Measurements from ENCODE around the gene PI4KB. TPM values are rescaled to one million over a fixed set of nuclear protein-coding genes. Genes with fewer than 3 reads are reported as not detected.
A peak's percentile ranks its signal among the peaks of the same experiment; 100 is the strongest.

Gene PI4KB
- total and polyA plus RNA-seq, 10 donors = 25.6 to 85.4 (median 66.3) TPM

GRCh38 chr1:151282883-151283725 is 44.1 kb downstream of the PI4KB start:
- Histone ChIP-seq H3K27me3 (replicated peaks in 1 of 7) (no peaks in the 10 kb centered on the region), H3K36me3 (peaks cover 2 to 36% (median 28%) of the 10 kb centered on the region in 6 donors), H3K4me1 (peaks cover 13 to 67% (median 33%) of the 10 kb centered on the region in 6 donors), H3K9me3 (no peaks in the 10 kb centered on the region), H3K4me3 (peak overlapping the region; percentile 78 to 98 (median 90)), H3K27ac (peak overlapping the region; percentile 95 to 99 (median 98))
- WGBS, 5 donors = 5 to 11% (median 6%) methylated on average over 28 to 44 of the region's 44 CpGs
- peak; percentile 90 for DNase-seq
- TF ChIP-seq POLR2AphosphoS5 (IDR thresholded peaks at IDR 0.05) (peak; percentile 32 to 69 (median 41)), POLR2A (IDR thresholded peaks at IDR 0.05) (no peak), CTCF (IDR thresholded peaks at IDR 0.05 in 8 of 11, conservative IDR thresholded peaks at IDR 0.05 in 3 of 11) (no peak)
- intact Hi-C loops (cut with DNase I; ENCODE audit: low total_unique reads) = loop anchor here (10.0 kb wide), 1 partner anchor 62 kb away; the partner anchor contains the start of gene RFX5

GRCh38 chr1:151281969-151282882 is 45.0 kb downstream of the PI4KB start, which contains the start of gene ZNF687:
Gene ZNF687, plus strand, starts transcription at chr1:151282299. Its CDS starts 3,993 bp downstream, at chr1:151286292.
- Histone ChIP-seq H3K4me1 (peaks cover 13 to 69% (median 41%) of the 10 kb centered on the region in 6 donors), H3K4me3 (peak within 1 kb of the TSS; percentile 80 to 98 (median 90)), H3K9me3 (no peaks in the 10 kb centered on the region), H3K27me3 (replicated peaks in 1 of 7) (no peaks in the 10 kb centered on the region), H3K27ac (peak within 1 kb of the TSS; percentile 95 to 99 (median 98)), H3K36me3 (peaks cover 0 to 27% (median 20%) of the 10 kb centered on the region in 6 donors)
- WGBS, 5 donors = 0 to 1% (median 1%) methylated on average over 32 to 74 of the region's 74 CpGs
- TF ChIP-seq CTCF (IDR thresholded peaks at IDR 0.05 in 8 of 11, conservative IDR thresholded peaks at IDR 0.05 in 3 of 11) (peak in 3 of 11 experiments; percentile 13 to 21 (median 18)), POLR2A (IDR thresholded peaks at IDR 0.05) (peak; percentile 29 to 85 (median 49)), POLR2AphosphoS5 (IDR thresholded peaks at IDR 0.05) (peak; percentile 85 to 95 (median 93))
- peak; percentile 100 for DNase-seq
- intact Hi-C loops (cut with DNase I; ENCODE audit: low total_unique reads) = loop anchor here (10.0 kb wide), 1 partner anchor 63 kb away; the partner anchor contains the start of gene RFX5

- Histone ChIP-seq H3K27ac (peak overlapping the region; percentile 95 to 99 (median 98)), H3K4me1 (peaks cover 13 to 74% (median 49%) of the 10 kb centered on the region in 6 donors), H3K9me3 (no peaks in the 10 kb centered on the region), H3K27me3 (replicated peaks in 1 of 7) (no peaks in the 10 kb centered on the region), H3K4me3 (peak overlapping the region; percentile 80 to 98 (median 90)), H3K36me3 (peaks cover 0 to 19% (median 11%) of the 10 kb centered on the region in 6 donors)
- TF ChIP-seq POLR2AphosphoS5 (IDR thresholded peaks at IDR 0.05) (peak; percentile 92 to 93 (median 92)), CTCF (IDR thresholded peaks at IDR 0.05 in 8 of 11, conservative IDR thresholded peaks at IDR 0.05 in 3 of 11) (peak in 9 of 11 experiments; percentile 8 to 68 (median 59)), POLR2A (IDR thresholded peaks at IDR 0.05) (peak in 2 of 3 donors; percentile 44 to 78)
- DNase-seq = peak; percentile 97
- 0 to 1% (median 0%) methylated on average over 30 to 48 of the region's 48 CpGs for WGBS, 5 donors
- intact Hi-C loops (cut with DNase I; ENCODE audit: low total_unique reads) = loop anchor here (10.0 kb wide), 1 partner anchor 63 kb away; the partner anchor contains the start of gene RFX5
Measured at GRCh38 chr1:151281225-151281968, 45.8 kb downstream of the PI4KB start.

Measured in spleen (tissue), 11 donors.